Measurements from ENCODE around the gene PLIN4.
A peak's percentile ranks its signal among the peaks of the same experiment; 100 is the strongest.

The PLIN4 gene

GRCh38 chr19:4488496-4488895, 29.8 kb downstream of the PLIN4 start:
- DNase-seq: no peak

GRCh38 chr19:4487572-4487971, 30.7 kb downstream of the PLIN4 start:
- DNase-seq: no peak

DNA sequence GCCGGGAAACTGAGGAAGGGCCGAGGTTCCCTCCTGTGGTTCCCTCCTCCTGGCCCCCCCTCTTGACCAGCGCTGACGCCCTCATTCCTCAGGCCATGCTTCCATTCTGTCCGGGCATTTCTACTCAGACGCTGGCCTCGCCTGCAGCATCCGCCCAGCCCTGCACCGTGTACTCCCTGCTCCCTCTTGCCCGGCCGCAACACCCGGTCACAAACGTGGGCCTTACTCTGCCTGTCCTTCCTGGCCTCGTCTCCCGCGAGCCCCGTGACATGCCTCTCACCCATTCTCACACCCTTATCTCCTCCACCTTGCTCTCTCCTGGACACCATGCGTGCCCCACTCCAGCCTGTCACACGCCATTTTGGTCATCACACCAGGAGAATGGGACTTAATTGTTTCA, 34.9 kb downstream of the PLIN4 start:
- no peak for DNase-seq

DNA sequence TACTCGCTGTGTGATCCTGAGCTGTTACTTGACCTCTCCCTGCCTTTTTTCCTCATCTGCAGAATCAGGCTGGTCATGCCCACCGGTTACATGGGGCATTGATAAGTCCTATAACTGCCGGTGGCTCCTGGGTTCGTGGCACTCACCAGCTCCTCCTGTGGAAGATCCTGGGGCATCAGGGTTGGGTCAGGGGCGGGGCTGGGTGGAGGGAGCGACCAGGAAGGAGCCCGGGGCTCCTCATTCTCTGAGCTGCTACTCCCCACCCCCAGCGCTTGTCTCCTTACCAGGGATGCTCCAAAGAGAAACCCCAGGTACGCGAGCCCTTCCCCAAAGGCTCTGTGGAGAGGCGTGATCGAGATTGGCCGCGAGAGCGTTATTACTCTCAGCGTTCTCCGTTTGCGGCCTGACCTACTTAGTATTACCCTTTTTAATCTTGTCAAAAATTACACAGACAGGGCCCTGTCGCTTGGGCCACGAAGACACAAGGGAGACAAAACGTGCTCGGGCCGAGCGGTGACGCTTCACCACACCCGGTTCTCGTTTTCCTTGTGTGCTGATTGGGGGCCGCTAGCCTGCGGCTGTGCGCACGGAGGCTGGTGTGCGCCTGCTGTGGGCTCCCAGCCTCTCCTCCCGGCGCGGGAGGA, 35.4 kb downstream of the PLIN4 start:
- no peak for DNase-seq

DNA sequence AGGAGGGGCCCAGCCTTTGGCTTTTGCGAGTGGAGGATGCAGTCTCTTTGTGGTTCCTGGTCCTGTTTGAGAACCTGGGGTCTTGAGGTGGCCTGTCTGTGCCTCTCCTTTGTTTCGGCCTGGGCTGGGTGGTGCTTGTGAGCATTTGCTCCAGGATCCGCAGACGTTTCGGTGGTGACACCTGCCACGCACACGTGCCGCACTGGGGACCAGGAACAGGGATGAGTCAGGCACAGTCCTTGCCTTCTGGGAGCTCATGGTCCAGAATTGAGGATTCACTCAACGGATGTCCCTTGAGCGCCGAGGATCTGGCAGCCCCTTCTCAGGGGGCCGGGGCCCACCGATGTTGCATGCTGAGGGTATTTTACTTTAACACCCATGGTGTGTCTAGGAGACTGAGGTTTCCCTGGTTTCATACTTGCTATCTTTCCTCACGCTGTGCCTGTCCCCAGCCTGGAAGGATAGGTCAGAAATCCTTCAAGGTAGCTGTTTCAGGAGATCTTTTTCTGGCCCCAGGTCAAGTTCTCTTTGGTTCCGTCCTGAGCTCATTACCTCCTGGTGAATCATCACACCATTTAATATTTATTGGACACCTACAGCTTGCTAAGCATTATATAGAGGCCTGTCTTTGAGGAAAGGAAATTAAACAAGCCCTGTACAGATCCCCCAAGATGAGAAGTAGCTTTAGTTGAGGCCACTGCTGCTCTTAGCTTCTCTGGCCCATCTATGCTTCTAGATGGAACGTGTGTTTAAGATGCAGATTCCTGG, 41.1 kb downstream of the PLIN4 start:
- no peak for DNase-seq

GRCh38 chr19:4474514-4475022, 43.7 kb downstream of the PLIN4 start:
- DNase-seq: no peak

DNA sequence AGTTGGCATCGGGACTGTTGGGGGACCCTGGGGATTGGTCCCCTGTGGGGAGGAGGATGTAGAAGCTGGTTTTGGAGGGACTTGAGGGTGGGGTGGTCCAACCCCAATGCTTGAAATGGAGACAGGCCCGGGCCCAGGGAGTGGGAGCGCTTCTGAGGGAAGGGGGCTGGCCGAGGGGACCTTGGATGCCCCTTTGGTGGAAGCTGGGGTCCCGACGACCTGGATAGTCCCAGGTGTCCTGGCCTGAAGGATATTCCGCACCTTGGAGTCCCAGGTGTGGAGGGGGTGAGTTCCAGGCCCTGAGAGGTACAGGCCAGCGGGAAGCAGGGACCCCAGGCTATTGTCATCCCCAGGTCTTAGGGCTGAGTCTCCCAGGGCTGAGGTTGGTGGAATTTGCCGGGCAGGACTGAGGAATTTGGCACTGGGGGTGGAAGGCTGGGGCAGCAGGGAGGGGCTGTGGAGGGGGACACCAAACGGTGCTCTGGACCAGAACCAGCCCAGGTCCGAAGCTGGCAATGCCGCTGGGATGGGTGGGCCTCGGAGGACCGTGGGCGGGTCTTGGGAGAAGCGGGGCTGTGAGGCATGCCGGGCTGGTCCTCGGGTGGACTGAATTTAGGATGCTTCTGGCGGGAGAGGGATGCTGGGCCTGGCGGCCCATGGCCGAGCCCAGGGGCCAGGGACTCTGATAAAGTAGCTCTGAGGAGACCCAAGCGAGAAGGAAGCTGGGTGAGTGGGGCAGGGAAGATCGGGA, 44.3 kb downstream of the PLIN4 start:
- DNase-seq: no peak

GRCh38 chr19:4473011-4473762, 45.1 kb downstream of the PLIN4 start:
- DNase-seq: no peak

DNA sequence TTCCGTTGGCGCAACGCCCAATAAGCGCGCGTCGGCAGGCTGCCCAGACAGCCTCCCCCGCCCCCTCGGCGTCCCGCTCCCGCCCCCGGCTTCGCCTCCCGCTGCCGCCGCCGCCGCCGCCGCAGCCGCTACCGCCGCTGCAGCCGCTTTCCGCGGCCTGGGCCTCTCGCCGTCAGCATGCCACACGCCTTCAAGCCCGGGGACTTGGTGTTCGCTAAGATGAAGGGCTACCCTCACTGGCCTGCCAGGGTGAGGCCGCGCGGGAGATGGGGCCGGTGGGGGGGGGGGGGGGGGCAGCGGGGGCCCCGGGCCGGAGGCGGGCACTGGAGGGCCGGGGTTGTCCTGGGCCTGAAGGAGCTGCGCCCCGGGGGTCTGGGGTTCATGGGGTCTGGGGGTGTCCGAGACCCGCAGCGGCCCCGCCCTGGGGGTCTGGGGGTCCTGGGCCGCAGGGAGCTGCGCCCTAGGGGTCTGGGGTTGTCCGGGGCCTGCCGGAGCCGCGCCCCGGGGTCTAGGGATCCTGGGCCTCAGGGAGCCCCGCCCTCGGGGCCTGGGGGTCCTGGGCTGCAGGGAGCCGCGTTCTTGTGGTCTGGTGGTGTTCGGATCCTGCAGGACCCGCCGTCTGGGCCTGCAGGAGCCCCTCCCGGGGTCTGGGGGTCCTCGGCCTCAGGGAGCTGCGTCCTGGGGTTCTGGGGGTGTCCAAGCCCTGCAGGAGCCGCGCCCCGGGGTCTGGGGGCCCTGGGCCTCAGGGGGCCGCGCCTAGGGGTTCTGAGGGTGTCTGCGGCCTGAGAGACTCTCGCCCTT, 45.9 kb downstream of the PLIN4 start, which contains the start of gene HDGFL2:
Gene HDGFL2 (plus strand): TSS at position 124 of the 801 bp plus-strand sequence. CDS start 54 bp downstream, at position 178.
- DNase-seq: no peak

- DNase-seq: peak; percentile 96 to 100 (median 96)
Observed at GRCh38 chr19:4471403-4472173, 46.7 kb downstream of the PLIN4 start.

DNA sequence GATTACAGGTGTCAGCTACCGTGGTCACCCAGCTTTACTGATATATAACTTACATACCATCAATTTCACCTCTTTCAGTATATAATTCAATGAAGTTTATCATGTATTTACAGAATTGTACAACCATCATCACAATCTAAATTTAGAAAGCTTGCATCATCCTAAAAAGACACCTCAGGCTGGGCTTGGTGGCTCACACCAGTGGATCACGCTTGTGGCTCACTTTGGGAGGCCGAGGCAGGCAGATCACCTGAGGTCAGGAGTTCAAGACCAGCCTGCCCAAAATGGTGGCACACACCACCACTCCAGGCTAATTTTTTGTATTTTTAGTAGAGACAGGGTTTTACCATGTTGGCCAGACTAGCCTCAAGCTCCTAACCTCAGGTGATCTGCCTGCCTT, 50.5 kb downstream of the PLIN4 start:
- no peak for DNase-seq

GRCh38 chr19:4464815-4465581, 53.3 kb downstream of the PLIN4 start:
- no peak for DNase-seq

GRCh38 chr19:4457654-4458395, 60.5 kb downstream of the PLIN4 start, which contains the start of gene UBXN6:
Gene UBXN6 (minus strand): TSS chr19:4457794. CDS start chr19:4457697, 97 bp downstream.
- peak; percentile 96 to 98 (median 97) for DNase-seq

GRCh38 chr19:4456843-4457653, 61.2 kb downstream of the PLIN4 start:
- peak; percentile 31 to 54 (median 38) for DNase-seq

GRCh38 chr19:4456476-4456842, 61.8 kb downstream of the PLIN4 start:
- DNase-seq: no peak

- no peak for DNase-seq
Observed at GRCh38 chr19:4455719-4456475, 62.4 kb downstream of the PLIN4 start.
